ENCODE data around the gene THADA. TPM values are rescaled to one million over a fixed set of nuclear protein-coding genes. Genes with fewer than 3 reads are reported as not detected.

THADA gene
- total and polyA plus RNA-seq, 2 donors (not counting 1 experiment from before 2014, with no cell fraction given) = 9.2 to 36.2 TPM

GRCh38 chr2:43274055-43274454 lies 321.8 kb downstream of the THADA start:
- Histone ChIP-seq H3K27me3 (ENCODE audit: control insufficient read depth, insufficient read depth, low read length) (no peaks in the 10 kb centered on the region), H4K20me1 (ENCODE audit: control insufficient read depth, extremely low read depth, insufficient read depth, low read length) (no peaks in the 10 kb centered on the region), H3K27ac (ENCODE audit: insufficient read depth, low read length) (no peak overlapping the region), H3K9ac (ENCODE audit: insufficient read depth, low read length) (no peak overlapping the region), H2AFZ (ENCODE audit: low read length) (no peak overlapping the region), H3K4me2 (ENCODE audit: extremely low read depth, insufficient read depth, low read length) (no peak overlapping the region), H3K9me3 (ENCODE audit: control insufficient read depth, insufficient read depth, low read depth, low read length) (no peaks in the 10 kb centered on the region), H3K36me3 (ENCODE audit: control insufficient read depth, insufficient read depth, low read length) (no peaks in the 10 kb centered on the region), H3K4me1 (ENCODE audit: control insufficient read depth, extremely low read depth, insufficient read depth, low read length) (peaks cover 26% of the 10 kb centered on the region), H3K4me3 (replicated peaks in 1 of 4; ENCODE audit: control extremely low read depth in 1 of 4, insufficient read depth in 1 of 4, low read depth in 3 of 4, low read length in 4 of 4) (no peak overlapping the region), H3K79me2 (ENCODE audit: control insufficient read depth, insufficient read depth, low read length) (no peaks in the 10 kb centered on the region)
- no peak for DNase-seq (ENCODE audit: low read depth in 2 of 2)
- TF ChIP-seq EZH2 (IDR thresholded peaks at IDR 0.05; ENCODE audit: low read length, missing control alignments) = no peak
- TF ChIP-seq, protein P1, sequence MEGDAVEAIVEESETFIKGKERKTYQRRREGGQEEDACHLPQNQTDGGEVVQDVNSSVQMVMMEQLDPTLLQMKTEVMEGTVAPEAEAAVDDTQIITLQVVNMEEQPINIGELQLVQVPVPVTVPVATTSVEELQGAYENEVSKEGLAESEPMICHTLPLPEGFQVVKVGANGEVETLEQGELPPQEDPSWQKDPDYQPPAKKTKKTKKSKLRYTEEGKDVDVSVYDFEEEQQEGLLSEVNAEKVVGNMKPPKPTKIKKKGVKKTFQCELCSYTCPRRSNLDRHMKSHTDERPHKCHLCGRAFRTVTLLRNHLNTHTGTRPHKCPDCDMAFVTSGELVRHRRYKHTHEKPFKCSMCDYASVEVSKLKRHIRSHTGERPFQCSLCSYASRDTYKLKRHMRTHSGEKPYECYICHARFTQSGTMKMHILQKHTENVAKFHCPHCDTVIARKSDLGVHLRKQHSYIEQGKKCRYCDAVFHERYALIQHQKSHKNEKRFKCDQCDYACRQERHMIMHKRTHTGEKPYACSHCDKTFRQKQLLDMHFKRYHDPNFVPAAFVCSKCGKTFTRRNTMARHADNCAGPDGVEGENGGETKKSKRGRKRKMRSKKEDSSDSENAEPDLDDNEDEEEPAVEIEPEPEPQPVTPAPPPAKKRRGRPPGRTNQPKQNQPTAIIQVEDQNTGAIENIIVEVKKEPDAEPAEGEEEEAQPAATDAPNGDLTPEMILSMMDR (conservative IDR thresholded peaks at IDR 0.05 in 1 of 2, IDR thresholded peaks at IDR 0.05 in 1 of 2; ENCODE audit: low read depth in 1 of 2, low read length in 2 of 2) = no peak

DNA sequence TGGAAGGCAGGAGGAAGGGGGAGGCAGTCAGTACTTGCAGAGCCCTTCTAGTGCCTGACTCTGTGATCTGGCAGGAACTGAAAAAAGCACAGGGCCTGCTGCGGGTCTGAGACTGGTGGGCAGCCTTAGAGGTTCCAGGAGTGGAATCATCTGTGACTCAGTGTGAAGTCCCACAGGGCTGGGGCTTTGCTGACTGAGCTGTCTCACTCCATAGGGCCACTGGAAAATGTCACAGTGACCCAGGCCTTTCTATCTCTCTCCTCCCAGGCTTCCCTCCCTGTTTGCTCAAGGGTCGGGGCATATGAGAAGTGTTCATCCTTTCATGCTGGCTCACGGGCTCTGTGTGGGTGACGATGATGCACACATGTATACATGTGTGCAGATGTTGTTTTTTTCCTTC lies 322.3 kb downstream of the THADA start:
- H3K27me3 ChIP-seq (ENCODE audit: control insufficient read depth, insufficient read depth, low read length) = no peaks in the 10 kb centered on the region
- H3K9ac ChIP-seq (ENCODE audit: insufficient read depth, low read length) = no peak overlapping the region
- no peak for TF ChIP-seq EZH2 (IDR thresholded peaks at IDR 0.05; ENCODE audit: low read length, missing control alignments)
- TF ChIP-seq, protein P1 (conservative IDR thresholded peaks at IDR 0.05 in 1 of 2, IDR thresholded peaks at IDR 0.05 in 1 of 2; ENCODE audit: low read depth in 1 of 2, low read length in 2 of 2) = no peak
- DNase-seq (ENCODE audit: low read depth in 2 of 2) = peak in 1 of 2 donors; percentile 60
- H4K20me1 ChIP-seq (ENCODE audit: control insufficient read depth, extremely low read depth, insufficient read depth, low read length) = no peaks in the 10 kb centered on the region
- no peaks in the 10 kb centered on the region for H3K79me2 ChIP-seq (ENCODE audit: control insufficient read depth, insufficient read depth, low read length)
- H2AFZ ChIP-seq (ENCODE audit: low read length) = no peak overlapping the region
- H3K27ac ChIP-seq (ENCODE audit: insufficient read depth, low read length) = no peak overlapping the region
- no peaks in the 10 kb centered on the region for H3K36me3 ChIP-seq (ENCODE audit: control insufficient read depth, insufficient read depth, low read length)
- peaks cover 30% of the 10 kb centered on the region for H3K4me1 ChIP-seq (ENCODE audit: control insufficient read depth, extremely low read depth, insufficient read depth, low read length)
- no peaks in the 10 kb centered on the region for H3K9me3 ChIP-seq (ENCODE audit: control insufficient read depth, insufficient read depth, low read depth, low read length)
- no peak overlapping the region for H3K4me2 ChIP-seq (ENCODE audit: extremely low read depth, insufficient read depth, low read length)
- no peak overlapping the region for H3K4me3 ChIP-seq (replicated peaks in 1 of 4; ENCODE audit: control extremely low read depth in 1 of 4, insufficient read depth in 1 of 4, low read depth in 3 of 4, low read length in 4 of 4)

- DNase-seq (ENCODE audit: low read depth in 2 of 2) = no peak
- H3K9me3 ChIP-seq (ENCODE audit: control insufficient read depth, insufficient read depth, low read depth, low read length) = no peaks in the 10 kb centered on the region
Observed at GRCh38 chr2:43270930-43271615, 324.8 kb downstream of the THADA start.

More at GRCh38 chr2:43270930-43271615, 324.8 kb downstream of the THADA start:
- no peaks in the 10 kb centered on the region for H3K27me3 ChIP-seq (ENCODE audit: control insufficient read depth, insufficient read depth, low read length)
- TF ChIP-seq, protein P1 (conservative IDR thresholded peaks at IDR 0.05 in 1 of 2, IDR thresholded peaks at IDR 0.05 in 1 of 2; ENCODE audit: low read depth in 1 of 2, low read length in 2 of 2) = no peak
- TF ChIP-seq EZH2 (IDR thresholded peaks at IDR 0.05; ENCODE audit: low read length, missing control alignments) = no peak
- H3K4me2 ChIP-seq (ENCODE audit: extremely low read depth, insufficient read depth, low read length) = no peak overlapping the region
- H3K36me3 ChIP-seq (ENCODE audit: control insufficient read depth, insufficient read depth, low read length) = no peaks in the 10 kb centered on the region
- H4K20me1 ChIP-seq (ENCODE audit: control insufficient read depth, extremely low read depth, insufficient read depth, low read length) = no peaks in the 10 kb centered on the region
- H2AFZ ChIP-seq (ENCODE audit: low read length) = no peak overlapping the region
- H3K4me1 ChIP-seq (ENCODE audit: control insufficient read depth, extremely low read depth, insufficient read depth, low read length) = peaks cover 30% of the 10 kb centered on the region
- H3K27ac ChIP-seq (ENCODE audit: insufficient read depth, low read length) = no peak overlapping the region
- no peak overlapping the region for H3K4me3 ChIP-seq (replicated peaks in 1 of 4; ENCODE audit: control extremely low read depth in 1 of 4, insufficient read depth in 1 of 4, low read depth in 3 of 4, low read length in 4 of 4)
- no peaks in the 10 kb centered on the region for H3K79me2 ChIP-seq (ENCODE audit: control insufficient read depth, insufficient read depth, low read length)
- no peak overlapping the region for H3K9ac ChIP-seq (ENCODE audit: insufficient read depth, low read length)
